ENCODE data around the gene ZNF689.

ZNF689 gene

DNA sequence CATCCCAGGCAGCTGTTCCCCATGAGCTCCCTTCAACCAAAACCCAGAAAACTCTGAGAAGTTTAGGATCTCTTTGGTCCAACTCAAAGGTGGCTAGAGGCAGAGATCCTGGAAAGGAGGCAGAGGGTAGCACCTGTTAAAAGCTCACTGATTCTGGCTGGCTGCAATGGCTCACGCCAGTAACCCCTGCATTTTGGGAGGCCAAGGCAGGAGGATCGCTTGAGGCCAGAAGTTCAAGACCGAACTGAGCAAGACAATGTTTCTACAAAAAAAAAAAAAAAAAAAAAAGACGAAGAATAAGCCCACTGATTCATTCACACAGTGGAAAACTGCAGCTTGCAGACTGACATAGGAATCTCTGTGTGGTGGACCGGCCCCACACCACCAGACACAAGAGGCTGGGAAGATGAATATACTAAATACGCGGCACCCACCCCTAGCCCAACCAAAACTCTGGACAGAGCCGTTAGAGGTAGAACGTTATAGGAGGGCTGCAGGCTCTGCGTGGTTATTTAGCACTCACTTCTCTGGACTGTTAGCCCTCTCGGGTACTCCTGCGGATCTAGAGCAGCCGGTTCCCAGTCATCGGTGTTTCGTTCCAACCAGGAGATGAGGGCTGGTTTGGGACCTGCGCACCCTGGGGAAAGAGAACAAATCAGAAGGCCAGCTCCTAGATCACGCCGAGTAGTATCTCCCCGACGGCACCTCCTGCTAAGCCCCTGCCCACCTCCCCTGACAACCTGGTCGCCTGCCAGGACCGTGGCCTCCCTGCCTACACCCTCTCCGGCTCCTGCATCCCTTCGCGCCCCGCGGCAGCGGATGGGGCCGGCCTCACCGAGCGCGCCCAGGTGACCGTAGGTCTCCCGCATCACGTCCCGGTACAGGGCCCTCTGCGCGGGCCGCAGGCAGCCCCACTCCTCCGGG, 925 bp downstream of the ZNF689 start:
- no peaks in the 10 kb centered on the region for H3K9me3 ChIP-seq (ENCODE audit: low read depth, low read length)
- peak overlapping the region; percentile 99 for H3K9ac ChIP-seq (ENCODE audit: insufficient read length)
- DNase-seq (ENCODE audit: low read depth, low spot score) = no peak
- peaks cover 27% of the 10 kb centered on the region for H3K36me3 ChIP-seq (ENCODE audit: insufficient read depth, low read length)
- TF ChIP-seq FOXP2 (optimal IDR thresholded peaks at IDR 0.05; ENCODE audit: control extremely low read depth, extremely low read length, insufficient read depth) (no peak), EZH2 (IDR thresholded peaks at IDR 0.05) (no peak), POLR2AphosphoS5 (IDR thresholded peaks at IDR 0.05; ENCODE audit: borderline replicate concordance, low read depth, low read length) (no peak)
- H3K4me3 ChIP-seq = peak overlapping the region; percentile 96
- peak overlapping the region; percentile 90 for H3K27ac ChIP-seq

DNA sequence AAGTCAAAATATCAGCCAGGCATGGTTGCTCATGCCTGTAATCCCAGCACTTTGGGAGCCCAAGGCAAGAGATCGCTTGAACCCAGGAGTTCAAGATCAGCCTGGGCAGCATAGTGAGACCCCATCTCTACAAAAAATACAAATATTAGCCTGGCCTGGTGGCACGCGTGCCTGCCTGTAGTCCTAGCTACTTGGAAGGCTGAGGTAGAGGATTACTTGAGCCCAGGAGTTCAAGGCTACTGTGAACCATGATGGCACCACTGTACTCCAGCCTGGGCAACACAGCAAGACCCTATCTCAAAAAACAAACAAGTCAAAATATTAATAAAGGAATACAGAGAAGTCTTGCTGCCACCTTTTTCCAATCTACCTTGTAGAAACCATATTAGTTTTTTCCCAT, 4.2 kb downstream of the ZNF689 start:
- Histone ChIP-seq H3K27ac (no peak overlapping the region), H3K9ac (ENCODE audit: insufficient read length) (no peak overlapping the region), H3K4me3 (no peak overlapping the region), H3K9me3 (ENCODE audit: low read depth, low read length) (no peaks in the 10 kb centered on the region), H3K36me3 (ENCODE audit: insufficient read depth, low read length) (peaks cover 36% of the 10 kb centered on the region)
- TF ChIP-seq EZH2 (IDR thresholded peaks at IDR 0.05) = no peak
- no peak for TF ChIP-seq FOXP2 (optimal IDR thresholded peaks at IDR 0.05; ENCODE audit: control extremely low read depth, extremely low read length, insufficient read depth)
- no peak for TF ChIP-seq POLR2AphosphoS5 (IDR thresholded peaks at IDR 0.05; ENCODE audit: borderline replicate concordance, low read depth, low read length)
- no peak for DNase-seq (ENCODE audit: low read depth, low spot score)

DNA sequence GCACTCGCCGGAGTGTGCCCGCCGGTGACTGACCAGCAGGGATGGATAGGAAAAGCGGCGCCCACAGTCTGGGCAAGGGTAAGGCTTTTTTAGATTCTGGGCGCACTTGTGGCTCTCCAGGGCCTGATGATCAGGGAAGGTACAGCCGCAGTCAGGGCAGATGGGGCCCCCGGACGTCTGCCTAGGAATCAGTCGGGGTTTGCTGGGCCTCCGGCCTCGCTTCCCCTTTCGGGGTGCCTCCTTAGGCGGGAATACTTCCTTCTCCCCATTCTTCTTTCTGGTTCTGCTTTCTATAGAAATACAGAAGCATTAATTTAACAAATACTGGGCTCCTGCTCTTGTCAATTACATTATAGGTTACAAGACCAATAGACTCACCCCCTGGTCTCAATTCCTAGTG, 5.0 kb downstream of the ZNF689 start:
- Histone ChIP-seq H3K36me3 (ENCODE audit: insufficient read depth, low read length) (peaks cover 36% of the 10 kb centered on the region), H3K9me3 (ENCODE audit: low read depth, low read length) (no peaks in the 10 kb centered on the region), H3K9ac (ENCODE audit: insufficient read length) (no peak overlapping the region), H3K4me3 (no peak overlapping the region), H3K27ac (no peak overlapping the region)
- TF ChIP-seq POLR2AphosphoS5 (IDR thresholded peaks at IDR 0.05; ENCODE audit: borderline replicate concordance, low read depth, low read length) (no peak), FOXP2 (optimal IDR thresholded peaks at IDR 0.05; ENCODE audit: control extremely low read depth, extremely low read length, insufficient read depth) (no peak), EZH2 (IDR thresholded peaks at IDR 0.05) (no peak)
- DNase-seq (ENCODE audit: low read depth, low spot score) = no peak

DNA sequence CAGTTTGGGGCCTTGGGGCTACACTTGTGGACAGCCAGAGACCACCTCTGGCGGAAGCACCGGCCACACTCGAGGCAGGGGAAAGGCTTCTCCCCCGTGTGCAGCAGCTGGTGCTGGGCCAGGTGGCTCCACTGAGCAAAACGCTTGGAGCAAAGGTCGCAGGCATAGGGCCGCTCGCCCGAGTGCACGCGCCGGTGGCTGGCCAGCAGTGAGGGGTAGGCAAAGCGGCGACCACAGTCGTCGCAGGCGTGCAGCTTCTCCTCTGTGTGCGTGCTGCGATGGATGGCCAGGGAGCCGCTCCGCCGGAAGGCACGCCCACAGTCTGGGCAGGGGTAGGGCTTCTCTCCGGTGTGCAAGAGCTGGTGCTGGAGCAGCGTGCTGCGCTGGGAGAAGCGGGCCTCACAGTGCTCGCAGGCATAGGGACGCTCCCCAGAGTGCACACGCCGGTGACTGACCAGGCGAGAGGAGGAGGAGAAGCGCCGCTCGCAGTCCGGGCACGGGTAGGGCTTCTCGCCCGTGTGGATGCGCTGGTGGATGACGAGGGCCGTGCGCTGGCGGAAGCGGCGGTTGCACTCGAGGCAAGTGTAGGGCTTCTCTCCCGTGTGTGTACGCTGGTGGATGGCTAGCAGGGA, 5.8 kb downstream of the ZNF689 start:
- H3K36me3 ChIP-seq (ENCODE audit: insufficient read depth, low read length) = peaks cover 36% of the 10 kb centered on the region
- no peak overlapping the region for H3K27ac ChIP-seq
- H3K4me3 ChIP-seq = no peak overlapping the region
- no peak for DNase-seq (ENCODE audit: low read depth, low spot score)
- H3K9me3 ChIP-seq (ENCODE audit: low read depth, low read length) = no peaks in the 10 kb centered on the region
- TF ChIP-seq FOXP2 (optimal IDR thresholded peaks at IDR 0.05; ENCODE audit: control extremely low read depth, extremely low read length, insufficient read depth) (no peak), POLR2AphosphoS5 (IDR thresholded peaks at IDR 0.05; ENCODE audit: borderline replicate concordance, low read depth, low read length) (no peak), EZH2 (IDR thresholded peaks at IDR 0.05) (no peak)
- H3K9ac ChIP-seq (ENCODE audit: insufficient read length) = no peak overlapping the region

DNA sequence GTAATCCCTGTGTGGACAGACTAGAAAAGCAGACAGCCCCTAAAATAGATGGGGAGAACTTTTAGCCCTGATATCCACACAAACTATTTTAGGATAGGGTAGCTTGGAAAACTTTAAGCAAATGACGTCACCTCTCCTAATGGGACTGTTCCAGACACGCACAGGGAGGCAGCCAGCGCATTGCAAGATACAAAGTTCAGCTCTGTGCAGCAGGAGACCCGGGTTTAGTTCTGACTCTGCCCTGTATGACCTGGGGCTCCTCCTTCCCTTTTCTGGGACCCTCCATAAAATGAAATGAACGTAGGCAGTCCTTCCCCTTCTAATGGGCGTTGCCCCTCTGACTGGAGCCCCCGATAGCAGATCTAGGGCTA, 6.3 kb downstream of the ZNF689 start:
- Histone ChIP-seq H3K9me3 (ENCODE audit: low read depth, low read length) (no peaks in the 10 kb centered on the region), H3K9ac (ENCODE audit: insufficient read length) (no peak overlapping the region), H3K4me3 (no peak overlapping the region), H3K27ac (no peak overlapping the region), H3K36me3 (ENCODE audit: insufficient read depth, low read length) (peaks cover 36% of the 10 kb centered on the region)
- no peak for DNase-seq (ENCODE audit: low read depth, low spot score)
- TF ChIP-seq EZH2 (IDR thresholded peaks at IDR 0.05) (no peak), FOXP2 (optimal IDR thresholded peaks at IDR 0.05; ENCODE audit: control extremely low read depth, extremely low read length, insufficient read depth) (no peak), POLR2AphosphoS5 (IDR thresholded peaks at IDR 0.05; ENCODE audit: borderline replicate concordance, low read depth, low read length) (no peak)

DNA sequence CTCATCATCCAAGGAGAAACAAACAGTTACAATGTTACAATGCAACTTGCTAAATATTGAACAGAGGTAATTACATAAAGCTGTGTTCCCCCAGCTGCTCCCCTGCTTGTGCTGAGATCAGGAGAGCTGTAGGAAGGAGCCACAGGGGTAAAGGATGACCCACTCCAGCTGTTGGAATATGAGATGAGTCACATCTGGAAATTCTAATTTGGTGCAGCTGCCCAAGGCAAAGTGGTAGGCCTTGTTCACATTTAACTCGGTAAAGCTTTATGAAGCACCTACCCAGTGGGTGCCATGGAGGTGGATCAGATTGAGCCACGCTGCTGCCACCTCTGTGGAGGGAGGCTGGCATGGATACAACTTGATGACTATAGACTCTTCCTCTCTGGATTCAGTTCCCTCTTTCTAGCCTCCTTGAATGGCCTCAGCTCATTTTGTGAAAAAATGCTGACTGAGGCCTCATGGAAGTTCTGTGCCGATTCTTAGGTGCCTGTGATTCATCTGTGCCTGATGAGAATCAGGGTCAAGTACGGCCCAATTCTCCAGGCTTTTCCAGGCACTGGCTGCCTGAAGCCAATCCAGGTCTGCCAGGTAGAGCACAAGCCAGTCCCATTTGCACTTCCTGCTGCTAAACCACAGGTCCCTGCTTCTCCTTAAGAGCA, 7.4 kb downstream of the ZNF689 start:
- H3K9ac ChIP-seq (ENCODE audit: insufficient read length) = peak overlapping the region; percentile 14

DNA sequence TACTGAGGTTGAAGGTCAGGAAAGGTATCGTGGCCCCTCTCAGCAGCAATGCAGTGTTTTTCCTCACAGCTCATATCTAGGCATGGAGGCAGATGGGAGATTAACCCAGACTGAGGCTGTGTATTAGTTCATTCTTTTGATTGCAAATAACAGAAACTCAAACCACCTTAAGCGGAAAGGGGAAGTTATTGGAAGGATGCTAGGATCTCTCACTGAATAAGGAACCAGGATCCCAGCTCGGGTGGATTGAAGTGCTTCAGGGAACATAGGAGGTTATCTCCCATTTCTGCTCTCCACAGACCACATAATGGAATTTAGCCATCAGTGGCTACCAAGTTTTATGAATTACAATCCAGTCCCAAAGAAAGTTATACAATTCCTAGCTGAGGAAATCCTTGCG, 8.2 kb downstream of the ZNF689 start:
- peak overlapping the region; percentile 15 for H3K27ac ChIP-seq
- no peak overlapping the region for H3K9ac ChIP-seq (ENCODE audit: insufficient read length)
- no peak for TF ChIP-seq EZH2 (IDR thresholded peaks at IDR 0.05)
- TF ChIP-seq POLR2AphosphoS5 (IDR thresholded peaks at IDR 0.05; ENCODE audit: borderline replicate concordance, low read depth, low read length) = no peak
- TF ChIP-seq FOXP2 (optimal IDR thresholded peaks at IDR 0.05; ENCODE audit: control extremely low read depth, extremely low read length, insufficient read depth) = no peak
- no peak for DNase-seq (ENCODE audit: low read depth, low spot score)
- H3K4me3 ChIP-seq = no peak overlapping the region
- H3K9me3 ChIP-seq (ENCODE audit: low read depth, low read length) = no peaks in the 10 kb centered on the region
- peaks cover 22% of the 10 kb centered on the region for H3K36me3 ChIP-seq (ENCODE audit: insufficient read depth, low read length)

More for the DNA sequence above, 7.4 kb downstream of the ZNF689 start:
- Histone ChIP-seq H3K36me3 (ENCODE audit: insufficient read depth, low read length) (peaks cover 27% of the 10 kb centered on the region), H3K9me3 (ENCODE audit: low read depth, low read length) (no peaks in the 10 kb centered on the region), H3K4me3 (0 out of 2 replicates have a peak overlapping the region, but pooled peaks have one; percentile 17), H3K27ac (peak overlapping the region; percentile 78)
- no peak for TF ChIP-seq POLR2AphosphoS5 (IDR thresholded peaks at IDR 0.05; ENCODE audit: borderline replicate concordance, low read depth, low read length)
- TF ChIP-seq FOXP2 (optimal IDR thresholded peaks at IDR 0.05; ENCODE audit: control extremely low read depth, extremely low read length, insufficient read depth) = no peak
- TF ChIP-seq EZH2 (IDR thresholded peaks at IDR 0.05) = no peak
- no peak for DNase-seq (ENCODE audit: low read depth, low spot score)

DNA sequence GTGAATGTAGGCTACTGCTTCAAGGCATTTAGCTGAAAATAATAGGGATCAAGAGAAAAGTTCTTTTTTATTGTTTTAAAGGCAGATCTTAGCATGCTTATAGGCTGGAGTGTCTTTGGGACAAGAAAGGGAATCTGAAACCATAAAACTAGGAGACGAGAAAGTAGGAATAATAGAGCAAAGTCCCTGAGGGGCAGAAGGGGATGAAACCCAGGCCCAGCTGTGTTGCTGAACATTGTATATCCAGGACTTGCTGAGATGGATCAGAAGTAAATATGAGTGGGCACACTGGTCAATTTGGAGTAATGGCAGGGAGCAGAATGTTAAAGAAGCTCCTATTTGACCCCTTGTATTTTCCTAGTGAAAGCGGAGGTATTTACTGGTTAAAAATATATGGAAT, 9.3 kb downstream of the ZNF689 start:
- Histone ChIP-seq H3K9me3 (ENCODE audit: low read depth, low read length) (no peaks in the 10 kb centered on the region), H3K9ac (ENCODE audit: insufficient read length) (no peak overlapping the region), H3K36me3 (ENCODE audit: insufficient read depth, low read length) (peaks cover 22% of the 10 kb centered on the region), H3K27ac (no peak overlapping the region), H3K4me3 (no peak overlapping the region)
- TF ChIP-seq FOXP2 (optimal IDR thresholded peaks at IDR 0.05; ENCODE audit: control extremely low read depth, extremely low read length, insufficient read depth) (no peak), EZH2 (IDR thresholded peaks at IDR 0.05) (no peak), POLR2AphosphoS5 (IDR thresholded peaks at IDR 0.05; ENCODE audit: borderline replicate concordance, low read depth, low read length) (no peak)
- no peak for DNase-seq (ENCODE audit: low read depth, low spot score)
